Measurements from ENCODE around the gene IKBKG. TPM values are rescaled to one million over a fixed set of nuclear protein-coding genes. Genes with fewer than 3 reads are reported as not detected.
"Not testable (repeated sequence)": the region's sequence is repeated elsewhere in the genome, so short reads cannot be mapped to it uniquely, and the experiment has no call there.

Gene IKBKG
- total RNA-seq, 1 donor from 2014 or later, result 5.4 TPM

DNA sequence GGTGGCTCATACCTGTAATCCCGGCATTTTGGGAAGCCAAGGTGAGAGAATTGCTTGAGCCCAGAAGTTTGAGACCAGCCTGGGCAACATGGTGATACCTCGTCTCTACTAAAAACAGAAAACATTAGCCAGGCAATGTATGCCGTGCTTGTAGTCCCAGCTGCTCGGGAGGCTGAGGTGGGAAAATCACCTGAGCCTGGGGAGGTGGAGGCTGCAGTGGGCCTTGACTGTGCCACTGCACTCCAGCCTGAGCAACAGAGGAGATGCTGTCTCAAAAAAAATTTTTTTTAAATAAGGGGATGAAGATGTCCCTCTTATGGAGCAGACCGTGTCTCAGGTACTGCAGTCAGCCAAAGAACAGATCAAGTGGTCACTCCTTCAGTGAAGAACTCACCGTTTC, 58.1 kb downstream of the IKBKG start:
- no peak for DNase-seq

DNA sequence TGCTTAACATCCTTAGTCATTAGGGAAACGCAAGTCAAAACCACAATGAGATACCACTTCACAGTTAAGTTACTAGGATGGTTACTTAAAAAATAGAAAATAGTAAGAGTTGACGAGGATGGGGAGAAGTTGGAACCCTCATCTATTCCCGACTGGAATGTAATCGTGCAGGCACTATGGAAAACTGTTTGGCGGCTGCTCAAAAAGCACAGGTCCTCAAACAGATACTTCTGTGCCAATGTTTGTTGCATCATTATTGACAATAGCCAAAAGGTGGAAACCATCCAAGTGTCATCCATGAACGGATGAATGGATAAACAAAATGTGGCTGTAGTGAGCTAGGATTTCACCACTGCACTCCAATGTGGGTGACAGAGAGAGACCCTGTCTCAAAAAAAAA, 60.0 kb downstream of the IKBKG start:
- DNase-seq, result no peak

DNA sequence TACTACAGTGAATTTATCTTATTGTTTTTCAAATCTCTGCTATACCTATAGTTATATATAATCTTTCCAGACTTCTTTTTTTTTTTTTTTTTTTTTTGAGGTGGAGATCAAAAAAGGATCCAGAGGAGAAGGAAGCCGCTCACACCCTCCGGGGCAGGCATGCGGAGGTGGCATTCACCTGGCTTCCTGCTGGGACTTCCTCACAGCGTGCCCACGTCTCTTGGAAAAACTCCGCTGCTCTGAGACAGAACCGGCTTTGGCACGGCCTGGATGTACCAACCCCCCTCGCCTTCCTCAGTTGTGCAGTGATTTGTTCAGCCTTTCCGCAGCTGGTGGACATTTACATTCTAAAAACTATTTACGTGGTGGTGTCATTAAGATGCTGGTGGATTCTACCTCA, 60.6 kb downstream of the IKBKG start:
- DNase-seq, result not testable (repeated sequence)

DNA sequence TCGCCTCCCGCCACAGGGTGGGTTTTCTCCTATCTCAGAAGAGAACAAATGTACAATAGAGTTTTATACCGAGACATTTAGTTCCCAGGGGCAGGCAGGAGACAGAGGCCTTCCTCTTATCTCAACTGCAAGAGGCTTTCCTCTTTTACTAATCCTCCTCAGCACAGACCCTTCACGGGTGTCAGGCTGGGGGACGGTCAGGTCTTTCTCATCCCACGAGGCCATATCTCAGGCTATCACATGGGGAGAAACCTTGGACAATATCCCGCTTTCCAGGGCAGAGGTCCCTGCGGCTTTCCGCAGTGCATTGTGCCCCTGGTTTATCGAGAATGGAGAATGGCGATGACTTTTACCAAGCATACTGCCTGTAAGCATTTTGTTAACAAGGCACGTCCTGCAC, 61.4 kb downstream of the IKBKG start:
- DNase-seq, result not testable (repeated sequence)

DNA sequence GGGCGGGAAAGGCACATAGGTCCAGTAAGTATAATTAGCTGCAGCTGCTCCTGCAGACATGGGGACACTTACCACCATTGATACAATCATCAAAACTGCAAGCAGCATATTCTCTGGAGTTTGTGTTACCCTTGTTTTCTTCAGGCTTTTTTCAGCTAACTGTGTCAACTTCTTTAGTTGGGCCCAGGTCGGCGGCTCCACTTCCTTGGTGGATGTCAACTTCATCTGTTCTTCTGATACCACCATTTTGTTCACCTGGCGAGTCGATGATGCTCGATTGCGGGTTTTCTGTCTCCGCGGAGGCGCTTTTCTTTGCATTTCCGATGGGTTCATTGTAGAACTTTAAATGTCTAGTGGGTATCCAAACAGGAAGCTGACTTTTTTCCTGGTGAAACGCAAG, 63.7 kb downstream of the IKBKG start:
- not testable (repeated sequence) for DNase-seq

DNA sequence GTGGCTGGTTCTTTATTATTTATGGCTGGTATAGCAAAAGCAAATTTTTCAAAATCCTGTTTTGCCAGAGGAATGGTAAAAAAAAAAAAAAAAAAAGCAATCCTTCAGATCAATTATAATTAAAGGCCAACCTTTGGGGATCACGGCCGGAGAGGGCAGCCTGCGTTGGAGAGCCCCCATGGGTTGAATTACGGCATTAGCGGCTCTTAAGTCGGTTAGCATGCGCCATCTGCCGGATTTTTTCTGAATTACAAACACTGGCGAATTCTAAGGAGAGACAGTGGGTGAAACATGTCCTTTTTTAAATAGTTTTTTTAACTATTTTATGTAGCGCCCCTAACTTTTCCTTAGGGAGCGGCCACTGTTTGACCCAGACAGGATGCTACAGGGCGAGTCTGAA, 66.2 kb downstream of the IKBKG start:
- DNase-seq, result not testable (repeated sequence)

Small RNAs within 50 kb of the gene (small RNA-seq; reads per million reads assigned to genes)
- not detected for gene AC244090.1 (ENCODE audit: low replicate concordance)

Other genes starting within 250 kb of the IKBKG start
- gene FLNA, start 173.0 kb upstream of the IKBKG start, total RNA-seq, result 397 TPM
- 24.0 TPM for gene EMD, start 168.3 kb upstream of the IKBKG start, total RNA-seq
- 3,686 TPM for gene RPL10, start 149.2 kb upstream of the IKBKG start, total RNA-seq
- 10.8 TPM for gene DNASE1L1, start 138.4 kb upstream of the IKBKG start, total RNA-seq
- gene TAFAZZIN, start 136.1 kb upstream of the IKBKG start, total RNA-seq, result 18.3 TPM
- 30.3 TPM for gene ATP6AP1, start 118.9 kb upstream of the IKBKG start, total RNA-seq
- 58.2 TPM for gene GDI1, start 110.5 kb upstream of the IKBKG start, total RNA-seq
- gene FAM50A, start 103.5 kb upstream of the IKBKG start, total RNA-seq, result 20.4 TPM
- gene PLXNA3, start 89.3 kb upstream of the IKBKG start, total RNA-seq, result 23.6 TPM
- 5.2 TPM for gene LAGE3, start 68.3 kb upstream of the IKBKG start, total RNA-seq
- gene UBL4A, start 61.0 kb upstream of the IKBKG start, total RNA-seq, result 19.4 TPM
- gene SLC10A3, start 57.0 kb upstream of the IKBKG start, total RNA-seq, result 9.0 TPM
- 13.7 TPM for gene FAM3A, start 31.4 kb upstream of the IKBKG start, total RNA-seq
- 19.5 TPM for gene G6PD, start 774 bp upstream of the IKBKG start, total RNA-seq
- gene CTAG1A, start 37.5 kb downstream of the IKBKG start, total RNA-seq, result not detected
- not detected for gene CTAG1B, start 71.7 kb downstream of the IKBKG start, total RNA-seq
- not detected for gene CTAG2, start 106.0 kb downstream of the IKBKG start, total RNA-seq
- 4.5 TPM for gene GAB3, start 203.5 kb downstream of the IKBKG start, total RNA-seq
- 27.2 TPM for gene DKC1, start 215.2 kb downstream of the IKBKG start, total RNA-seq